Measurements from ENCODE around the gene MARCHF6. TPM values are rescaled to one million over a fixed set of nuclear protein-coding genes. Genes with fewer than 3 reads are reported as not detected.

MARCHF6 gene
- total and polyA plus RNA-seq, 9 of the 15 experiments (the other 6 are each of a cell fraction or from before 2014, with no cell fraction given): 74.1 to 456 (median 116) TPM

DNA sequence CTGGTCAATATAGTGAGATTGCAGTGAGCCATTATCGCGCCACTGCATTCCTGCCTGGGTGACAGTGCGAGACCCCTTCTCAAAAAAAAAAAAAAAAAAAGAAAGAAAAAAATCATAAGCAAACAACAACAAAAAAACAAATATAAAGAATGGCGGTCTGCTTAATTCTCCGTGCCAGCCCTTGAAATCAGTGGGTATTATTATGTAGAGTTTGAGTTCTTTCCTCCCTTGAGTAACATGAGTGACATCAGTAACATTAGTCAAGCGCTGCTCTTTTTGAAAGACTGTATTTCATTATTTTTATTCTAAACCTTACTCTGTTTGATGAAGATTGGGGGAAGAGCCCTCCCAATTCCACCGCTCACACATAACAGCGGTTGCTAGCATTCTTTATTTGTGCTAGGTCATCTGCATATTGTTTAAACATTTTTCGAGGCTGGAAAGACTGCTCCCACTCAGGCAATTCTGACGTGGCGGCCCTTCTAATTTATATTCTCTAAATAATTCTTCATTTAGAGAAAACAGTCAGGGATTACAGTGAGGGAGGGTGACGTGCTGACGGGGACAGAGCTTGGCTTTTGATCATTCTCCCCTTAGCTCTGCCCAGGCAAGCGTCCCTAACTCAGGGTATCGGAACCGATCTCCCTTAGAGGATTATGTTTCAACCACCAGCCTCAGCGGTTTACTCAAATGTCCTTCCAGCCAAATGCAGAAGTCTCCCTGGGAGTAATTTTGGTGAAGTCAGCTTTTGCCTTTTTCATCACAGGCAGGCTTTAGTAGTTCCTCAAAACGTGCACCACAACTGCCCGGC, 860 bp upstream of the MARCHF6 start (continued):
- TF ChIP-seq BCOR (IDR thresholded peaks at IDR 0.05): 0 out of 2 replicates have a peak, but pooled peaks have one; percentile 25
- TF ChIP-seq, protein P1, sequence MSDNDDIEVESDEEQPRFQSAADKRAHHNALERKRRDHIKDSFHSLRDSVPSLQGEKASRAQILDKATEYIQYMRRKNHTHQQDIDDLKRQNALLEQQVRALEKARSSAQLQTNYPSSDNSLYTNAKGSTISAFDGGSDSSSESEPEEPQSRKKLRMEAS (CRISPR knock-in tag; IDR thresholded peaks at IDR 0.05): no peak
- peak; percentile 44 for TF ChIP-seq BRD9 (IDR thresholded peaks at IDR 0.05; ENCODE audit: low read depth, partially characterized antibody)

- H3K36me3 ChIP-seq (ENCODE audit: control insufficient read depth, insufficient read depth, low read length): peaks cover 21% of the 10 kb centered on the region; the same call in 2 of the 3 replicates
- no peaks in the 10 kb centered on the region for H3K9me3 ChIP-seq (replicated peaks; ENCODE audit: control insufficient read depth, insufficient read depth, low read depth, low read length)
- WGBS (ENCODE audit: insufficient coverage, low coverage, missing lambda C conversion rate): under 1% methylated on average over 37 of the region's 54 CpGs
- peak overlapping the region; percentile 93 to 97 for H3K9ac ChIP-seq (ENCODE audit: insufficient read depth in 1 of 2, low read depth in 2 of 2, low read length in 2 of 2)
- peaks cover 22 to 36% of the 10 kb centered on the region in 2 experiments for H3K4me1 ChIP-seq (replicated peaks in 1 of 2; ENCODE audit: control insufficient read depth in 2 of 2, insufficient read depth in 2 of 2, low read length in 2 of 2)
- ATAC-seq: peak; percentile 47
- in situ Hi-C loops (cut with MboI) (no loop called here), intact Hi-C loops (cut with micrococcal nuclease) (loop anchor here (5.0 to 10.0 kb wide), 3 partner anchors 62 to 151 kb away; partner anchors contain the start of gene CCT5)
- peak overlapping the region; percentile 60 for H3K4me3 ChIP-seq
- H3K27me3 ChIP-seq (ENCODE audit: control insufficient read depth in 2 of 2, insufficient read depth in 2 of 2, low read length in 2 of 2): no peaks in the 10 kb centered on the region
- peak; percentile 69 to 89 (median 80) for DNase-seq (ENCODE audit: extremely low read depth in 1 of 4, low spot score in 3 of 4)
- peaks cover 33% of the 10 kb centered on the region for H4K20me1 ChIP-seq (replicated peaks; ENCODE audit: control insufficient read depth, insufficient read depth, low read length)
- BruUV-seq (replicated peaks): TSS peak; percentile 48
- H2AFZ ChIP-seq (ENCODE audit: low read depth, low read length): peak overlapping the region; percentile 55
- ChIA-PET CTCF (ENCODE audit: low intra/inter-chr PET ratio) (no interaction called here), POLR2A (interaction anchor here (0.8 to 4.0 kb wide), 23 partner anchors 10 to 104 kb away, joined by 3 to 38 read pairs (median 6); partner anchors contain the start of genes ATPSCKMT and CCT5)
- H3K4me2 ChIP-seq (ENCODE audit: insufficient read depth, low read length): peak overlapping the region; percentile 95
- peak overlapping the region; percentile 96 for H3K27ac ChIP-seq (ENCODE audit: extremely low read depth, low read depth, low read length)
- FAIRE-seq: no peak
- H3K9me1 ChIP-seq (ENCODE audit: control insufficient read depth, insufficient read depth, low read length): no peaks in the 10 kb centered on the region
- peaks cover 81% of the 10 kb centered on the region for H3K79me2 ChIP-seq (ENCODE audit: control insufficient read depth, insufficient read depth, low read length)
- TF ChIP-seq TFAP4 (CRISPR knock-in tag; IDR thresholded peaks at IDR 0.05; ENCODE audit: borderline replicate concordance) (peak; percentile 20; the same call in 1 of the 2 replicates), ZNF778 (CRISPR knock-in tag; IDR thresholded peaks at IDR 0.05) (no peak), BHLHE40 (IDR thresholded peaks at IDR 0.05; ENCODE audit: low read length) (no peak), ZNF263 (CRISPR knock-in tag; IDR thresholded peaks at IDR 0.05; ENCODE audit: borderline replicate concordance) (no peak), JUN (IDR thresholded peaks at IDR 0.05; ENCODE audit: borderline replicate concordance, low read depth, low read length) (no peak), JUN (CRISPR knock-in tag; IDR thresholded peaks at IDR 0.05; ENCODE audit: borderline replicate concordance) (no peak), TRIM24 (IDR thresholded peaks at IDR 0.05) (no peak), ZC3H11A (IDR thresholded peaks at IDR 0.05; ENCODE audit: low read depth, low read length) (no peak), ZNF24 (IDR thresholded peaks at IDR 0.05) (no peak), LEF1 (IDR thresholded peaks at IDR 0.05) (peak; percentile 46; the same call in 1 of the 2 replicates)
- TF ChIP-seq, protein P2, sequence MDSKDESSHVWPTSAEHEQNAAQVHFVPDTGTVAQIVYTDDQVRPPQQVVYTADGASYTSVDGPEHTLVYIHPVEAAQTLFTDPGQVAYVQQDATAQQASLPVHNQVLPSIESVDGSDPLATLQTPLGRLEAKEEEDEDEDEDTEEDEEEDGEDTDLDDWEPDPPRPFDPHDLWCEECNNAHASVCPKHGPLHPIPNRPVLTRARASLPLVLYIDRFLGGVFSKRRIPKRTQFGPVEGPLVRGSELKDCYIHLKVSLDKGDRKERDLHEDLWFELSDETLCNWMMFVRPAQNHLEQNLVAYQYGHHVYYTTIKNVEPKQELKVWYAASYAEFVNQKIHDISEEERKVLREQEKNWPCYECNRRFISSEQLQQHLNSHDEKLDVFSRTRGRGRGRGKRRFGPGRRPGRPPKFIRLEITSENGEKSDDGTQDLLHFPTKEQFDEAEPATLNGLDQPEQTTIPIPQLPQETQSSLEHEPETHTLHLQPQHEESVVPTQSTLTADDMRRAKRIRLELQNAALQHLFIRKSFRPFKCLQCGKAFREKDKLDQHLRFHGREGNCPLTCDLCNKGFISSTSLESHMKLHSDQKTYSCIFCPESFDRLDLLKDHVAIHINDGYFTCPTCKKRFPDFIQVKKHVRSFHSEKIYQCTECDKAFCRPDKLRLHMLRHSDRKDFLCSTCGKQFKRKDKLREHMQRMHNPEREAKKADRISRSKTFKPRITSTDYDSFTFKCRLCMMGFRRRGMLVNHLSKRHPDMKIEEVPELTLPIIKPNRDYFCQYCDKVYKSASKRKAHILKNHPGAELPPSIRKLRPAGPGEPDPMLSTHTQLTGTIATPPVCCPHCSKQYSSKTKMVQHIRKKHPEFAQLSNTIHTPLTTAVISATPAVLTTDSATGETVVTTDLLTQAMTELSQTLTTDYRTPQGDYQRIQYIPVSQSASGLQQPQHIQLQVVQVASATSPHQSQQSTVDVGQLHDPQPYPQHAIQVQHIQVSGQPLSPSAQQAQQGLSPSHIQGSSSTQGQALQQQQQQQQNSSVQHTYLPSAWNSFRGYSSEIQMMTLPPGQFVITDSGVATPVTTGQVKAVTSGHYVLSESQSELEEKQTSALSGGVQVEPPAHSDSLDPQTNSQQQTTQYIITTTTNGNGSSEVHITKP (IDR thresholded peaks at IDR 0.05; ENCODE audit: partially characterized antibody): peak; percentile 76
These were observed 765 bp downstream of the MARCHF6 start for GRCh38 chr5:10354048-10354872.
